Stimulated activated CD4-positive, alpha-beta T cell treated with anti-CD3 and anti-CD28 coated beads, TNF-alpha, amount 100 ng/mL, for 1 hour (primary cell): ENCODE measurements around the gene HRH3.

Experiments used
- DNase-seq, 3 donors: peaks; one replicate each; pipeline ENCODE4 v3.0.0-alpha.2; 2020; ENCODE audit warnings: low read depth in 3 of 3, low spot score in 1 of 3

The HRH3 gene

DNA sequence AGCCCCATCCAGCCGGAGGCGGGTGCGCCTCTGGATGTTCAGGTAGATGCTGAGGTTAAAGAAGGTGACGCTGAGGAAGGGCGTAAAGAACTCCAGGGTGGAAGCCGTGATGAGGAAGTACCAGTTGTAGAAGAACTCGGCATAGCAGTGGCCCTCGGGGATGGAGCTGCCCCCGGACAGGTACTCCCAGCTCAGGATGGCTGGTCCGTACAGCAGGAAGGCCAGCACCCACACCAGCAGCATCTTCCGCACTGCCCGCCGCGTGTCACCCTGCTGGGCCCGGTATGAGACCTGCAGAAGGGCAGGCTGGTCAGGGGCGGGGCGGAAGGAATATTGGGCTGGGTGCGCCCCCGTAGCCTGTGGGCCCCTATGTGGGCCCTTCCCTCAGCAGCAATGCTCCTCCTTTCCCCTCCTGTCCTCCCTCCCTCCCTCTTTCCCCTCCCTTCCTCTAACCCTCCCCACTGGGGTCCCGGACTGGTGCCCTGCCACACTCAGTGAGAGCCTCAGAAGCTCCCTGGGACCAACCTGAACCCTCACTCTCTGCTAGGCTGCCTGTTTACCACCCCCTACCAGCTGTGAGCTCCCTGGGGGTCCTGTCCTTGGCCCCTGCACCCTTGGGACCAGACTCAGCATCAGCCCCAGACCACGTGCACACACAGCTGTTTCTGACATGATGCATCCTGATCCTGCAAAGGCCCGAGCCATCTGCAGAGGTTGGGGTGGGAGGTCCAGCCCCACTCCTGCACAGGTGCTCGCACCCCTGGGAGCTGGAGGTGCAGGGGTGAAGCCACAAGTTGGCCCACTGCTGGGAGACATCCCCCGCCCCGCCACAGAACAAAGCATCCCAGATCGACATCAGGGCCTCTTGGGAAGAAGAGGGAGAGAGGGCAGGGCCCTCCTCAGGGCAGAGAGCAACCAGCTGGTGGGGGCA, 3.2 kb downstream of the HRH3 start:
- no peak for DNase-seq

DNA sequence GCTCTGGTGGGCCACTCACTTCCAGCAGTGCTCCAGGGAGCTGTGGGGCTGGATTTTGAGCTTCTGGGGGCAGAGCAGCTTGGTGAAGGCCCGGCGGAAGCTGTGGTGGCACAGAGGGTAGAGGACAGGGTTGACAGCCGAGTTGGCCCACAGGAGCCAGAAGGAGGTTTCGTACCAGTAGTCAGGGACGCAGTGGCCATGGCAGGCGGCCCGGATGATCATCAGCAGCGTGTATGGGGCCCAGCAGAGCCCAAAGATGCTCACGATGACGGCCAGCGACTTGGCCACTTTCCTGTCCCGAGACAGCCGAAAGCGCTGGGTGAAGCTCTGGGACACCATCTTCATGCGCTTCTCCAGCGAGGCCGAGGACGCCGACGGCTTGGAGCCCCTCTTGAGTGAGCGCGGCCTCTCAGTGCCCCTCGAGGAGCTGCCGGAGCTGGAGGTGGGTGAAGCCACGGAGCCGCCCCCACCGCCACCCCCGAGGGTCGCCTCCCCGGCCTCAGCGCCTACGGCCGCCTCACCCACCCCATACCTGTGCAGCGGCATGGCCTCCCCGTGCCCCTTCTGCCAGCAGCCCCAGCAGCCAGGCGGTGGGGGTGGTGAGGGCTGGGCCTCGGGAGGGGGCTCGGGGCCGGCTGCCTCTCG, 4.0 kb downstream of the HRH3 start:
- DNase-seq, result no peak

DNA sequence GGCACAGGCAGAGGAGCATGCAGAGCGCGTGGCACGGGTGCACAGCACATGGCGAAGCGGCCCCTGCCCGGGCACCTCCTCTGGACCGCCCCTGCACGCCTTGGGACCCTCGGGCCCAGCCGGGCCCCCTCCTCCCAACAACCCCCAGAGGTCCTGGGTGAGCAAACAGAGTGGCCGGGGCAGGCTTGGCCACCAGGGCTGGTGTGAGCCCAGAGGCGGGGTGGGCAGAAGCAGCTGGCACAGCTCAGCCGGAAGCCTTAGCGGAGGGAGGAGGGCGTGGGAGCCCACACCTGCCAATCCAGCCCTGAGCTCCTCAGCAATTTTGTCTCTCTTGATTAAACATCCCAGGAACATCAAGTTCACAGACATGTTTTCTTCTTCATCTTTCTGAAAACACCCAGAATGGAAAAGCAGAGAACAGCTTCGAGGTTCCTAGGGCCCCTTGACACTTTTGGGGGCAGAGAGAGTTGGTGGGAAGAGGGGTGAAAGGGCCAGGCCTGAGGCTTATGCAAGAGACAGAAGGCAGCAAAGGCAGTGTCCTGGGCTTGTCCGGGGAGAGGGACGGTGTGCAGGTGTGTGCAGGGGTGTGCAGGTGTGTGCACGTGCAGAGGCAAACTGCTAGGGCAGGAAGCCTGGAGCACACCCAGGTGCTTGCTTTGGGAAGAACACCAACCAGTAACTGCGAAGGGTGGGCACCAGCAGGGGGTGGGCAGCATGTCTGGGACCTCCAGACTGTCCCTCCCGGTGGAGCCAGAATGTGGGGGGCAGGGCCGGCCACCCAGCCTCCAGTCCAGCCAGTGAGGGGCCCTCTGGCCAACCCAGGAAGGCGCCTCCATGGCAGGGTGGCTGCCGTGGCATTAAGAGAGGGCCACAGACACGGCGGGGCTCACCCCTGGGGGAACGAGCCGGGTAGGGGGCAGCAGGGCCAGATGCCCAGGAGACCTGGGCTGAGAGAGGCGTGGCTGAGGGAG, 4.8 kb downstream of the HRH3 start:
- no peak for DNase-seq

DNA sequence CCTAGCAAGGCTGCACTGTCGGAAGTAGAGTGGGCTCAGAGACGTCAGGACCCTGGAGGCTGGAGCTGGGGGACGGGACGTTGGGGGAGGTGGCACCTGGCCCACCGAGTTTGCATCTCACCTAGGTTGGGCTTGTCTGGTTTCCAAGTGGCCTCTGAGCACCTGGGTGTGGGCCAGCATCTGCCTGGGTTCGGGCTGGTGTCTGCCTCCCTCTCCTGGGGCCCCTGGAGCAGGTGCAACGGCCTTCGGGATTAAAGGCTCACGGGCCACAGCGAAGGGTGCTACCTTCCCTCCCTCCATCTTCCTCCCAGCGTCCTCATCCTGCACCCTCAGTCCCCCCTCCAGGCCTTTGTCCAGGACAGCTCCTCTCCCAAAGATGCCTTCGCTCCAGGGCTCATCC, 6.0 kb downstream of the HRH3 start:
- DNase-seq, result no peak

DNA sequence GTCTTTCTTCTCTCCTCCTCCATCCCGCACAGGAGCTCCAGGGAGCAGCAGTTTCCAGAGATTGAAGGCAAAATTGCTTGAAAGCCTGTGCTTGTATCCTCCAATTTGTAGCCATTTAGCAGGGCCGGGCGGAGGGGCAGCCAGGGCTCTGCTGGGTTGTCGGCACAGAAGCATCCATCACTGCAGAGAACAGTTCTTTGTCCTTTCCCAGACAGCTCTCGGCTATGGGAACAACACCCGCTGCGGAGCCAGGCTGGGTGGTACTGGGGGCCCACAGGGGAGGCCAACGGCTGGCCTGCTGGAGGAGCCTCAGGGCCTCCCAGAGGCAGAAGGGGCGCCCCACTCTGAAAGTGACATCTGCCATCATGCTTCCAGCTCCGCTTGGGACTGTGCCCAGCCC, 7.8 kb downstream of the HRH3 start:
- DNase-seq, result no peak

DNA sequence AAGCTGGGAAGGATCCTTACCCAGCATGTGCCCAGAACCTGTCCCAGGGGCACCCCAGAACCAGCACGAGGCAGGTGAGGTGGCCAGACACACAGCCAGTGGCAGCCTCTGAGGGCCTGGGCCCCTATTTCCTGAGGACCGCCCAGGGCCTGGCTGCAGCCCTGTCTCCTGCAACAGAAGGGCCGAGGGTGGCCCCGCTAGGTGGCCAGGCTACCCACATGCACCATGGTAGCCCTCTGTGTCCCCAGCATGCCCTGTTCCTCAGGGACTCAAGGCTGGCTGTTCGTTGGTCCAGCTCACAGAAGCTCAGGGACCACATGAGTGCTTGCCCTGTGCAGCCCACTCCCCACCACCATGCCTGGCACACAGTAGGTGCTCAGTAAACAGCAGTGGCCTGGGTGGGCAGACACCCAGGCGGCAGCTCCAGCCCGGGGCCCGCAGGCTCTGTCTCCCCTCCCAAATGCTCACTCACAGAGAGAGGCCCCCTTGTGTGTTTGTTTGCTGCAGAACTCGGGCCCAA, 8.2 kb downstream of the HRH3 start:
- no peak for DNase-seq

DNA sequence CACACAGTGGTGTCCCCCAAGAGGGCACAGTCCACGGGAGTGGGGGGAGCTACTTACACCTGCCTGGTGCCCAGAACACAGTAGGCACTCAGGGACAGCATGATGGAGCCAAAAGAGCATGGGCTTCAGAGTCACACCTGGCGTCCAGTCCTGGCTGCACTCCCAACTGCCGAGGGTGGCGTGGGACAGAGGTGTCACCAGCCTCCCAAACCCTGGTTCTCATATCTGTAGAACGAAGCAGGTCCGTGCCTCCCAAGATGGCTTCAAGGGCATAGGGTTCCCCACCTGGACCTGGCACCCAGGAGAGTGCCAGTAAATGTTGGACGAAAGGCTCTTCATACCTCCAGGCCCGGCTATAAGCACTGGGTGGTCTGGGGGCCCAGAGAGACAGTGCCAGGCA, 8.9 kb downstream of the HRH3 start:
- no peak for DNase-seq

DNA sequence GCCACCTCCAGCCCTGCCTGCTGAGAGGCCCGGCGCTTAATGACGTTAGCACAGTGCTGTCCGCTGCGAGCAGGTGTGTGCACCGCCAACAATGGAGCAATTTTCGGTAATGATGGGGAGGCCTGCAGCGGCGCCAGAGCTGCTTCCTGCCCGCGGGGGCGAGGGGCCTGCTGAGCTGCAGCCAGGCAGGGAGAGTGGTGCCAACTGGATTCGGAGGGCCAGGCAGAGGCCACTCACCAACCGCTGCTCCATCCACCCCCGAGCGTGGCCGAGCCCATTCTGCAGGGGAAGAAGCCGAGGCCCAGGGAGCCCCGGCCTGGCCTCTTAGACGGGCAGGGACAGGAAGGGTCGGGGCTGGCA, 9.6 kb downstream of the HRH3 start:
- no peak for DNase-seq

DNA sequence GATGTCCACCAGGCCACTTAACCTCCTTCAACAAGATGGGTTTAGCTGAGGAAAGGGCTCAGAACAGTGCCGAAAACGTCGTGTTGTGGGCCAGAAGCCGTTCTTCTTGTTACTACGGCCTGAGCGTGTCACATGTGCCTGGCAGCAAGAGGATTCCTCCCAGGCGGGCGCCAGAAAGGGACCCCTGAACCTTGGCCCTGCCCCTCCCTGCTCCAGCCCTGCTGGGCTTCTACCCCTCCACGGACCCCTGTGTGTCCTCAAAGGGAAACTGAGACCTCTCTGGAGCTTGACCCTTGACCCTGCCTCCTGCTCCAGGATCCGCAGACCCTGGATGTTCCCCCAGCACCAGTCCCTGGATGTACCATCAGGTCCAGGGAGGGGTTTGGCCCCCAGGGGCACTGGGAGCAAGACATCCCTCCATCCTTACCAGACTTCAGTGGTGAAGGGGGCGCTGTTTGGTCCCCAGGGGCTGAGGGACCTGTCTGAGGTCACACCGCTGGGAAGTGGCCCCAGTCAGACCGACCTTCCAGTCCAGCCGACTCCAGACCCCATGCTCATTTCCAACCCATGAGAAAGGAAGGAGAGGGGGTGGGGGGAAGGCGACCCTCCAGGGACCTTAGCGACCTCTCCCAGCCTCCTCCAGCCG, 10.1 kb downstream of the HRH3 start:
- DNase-seq, result no peak

DNA sequence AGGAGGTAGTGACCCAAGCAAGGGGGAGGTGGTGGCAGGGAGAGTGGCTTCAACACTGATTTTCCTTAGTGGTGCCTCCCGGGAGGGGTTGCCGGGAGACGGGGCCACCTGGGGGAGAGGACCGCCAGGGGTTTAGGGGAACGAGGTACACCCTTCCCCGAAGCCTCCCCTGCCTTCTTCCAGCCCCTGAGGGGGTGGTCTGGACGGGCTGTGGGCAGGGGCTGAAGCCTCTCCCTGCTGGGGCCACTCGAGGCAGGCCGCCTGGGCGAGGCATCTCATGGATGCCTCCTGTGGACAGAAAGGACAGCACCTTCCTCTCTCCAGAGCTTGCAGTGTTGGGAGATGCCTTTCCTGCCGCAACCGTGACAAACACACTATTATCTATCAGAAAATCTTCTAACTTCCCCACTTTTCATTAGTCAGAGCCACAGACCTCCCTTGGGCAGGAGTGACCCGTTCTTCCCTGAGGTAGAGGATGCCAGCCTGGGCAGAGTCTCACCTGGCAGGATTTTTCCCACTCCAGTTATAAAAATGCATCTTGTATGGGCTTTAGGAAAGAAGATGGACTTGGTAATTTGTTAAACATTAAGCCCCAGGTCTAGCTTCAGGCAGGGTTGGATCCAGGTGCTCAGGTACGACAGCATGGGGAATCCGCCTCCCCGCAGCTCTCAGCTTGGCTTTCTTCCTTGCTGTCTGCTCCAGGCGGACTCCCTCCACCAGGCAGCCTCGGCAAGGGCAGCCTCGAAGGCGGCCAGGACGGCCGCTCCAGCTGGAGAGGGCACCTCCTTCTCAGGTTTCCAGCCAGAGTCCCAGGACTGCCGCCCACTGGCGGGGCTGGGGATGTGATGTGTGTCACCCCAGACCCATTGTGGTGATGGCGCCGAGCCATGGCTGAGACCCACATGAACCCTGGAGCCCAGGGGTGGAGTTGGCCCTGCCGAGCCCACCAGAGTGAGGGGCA, 11.0 kb downstream of the HRH3 start:
- DNase-seq, result no peak

DNA sequence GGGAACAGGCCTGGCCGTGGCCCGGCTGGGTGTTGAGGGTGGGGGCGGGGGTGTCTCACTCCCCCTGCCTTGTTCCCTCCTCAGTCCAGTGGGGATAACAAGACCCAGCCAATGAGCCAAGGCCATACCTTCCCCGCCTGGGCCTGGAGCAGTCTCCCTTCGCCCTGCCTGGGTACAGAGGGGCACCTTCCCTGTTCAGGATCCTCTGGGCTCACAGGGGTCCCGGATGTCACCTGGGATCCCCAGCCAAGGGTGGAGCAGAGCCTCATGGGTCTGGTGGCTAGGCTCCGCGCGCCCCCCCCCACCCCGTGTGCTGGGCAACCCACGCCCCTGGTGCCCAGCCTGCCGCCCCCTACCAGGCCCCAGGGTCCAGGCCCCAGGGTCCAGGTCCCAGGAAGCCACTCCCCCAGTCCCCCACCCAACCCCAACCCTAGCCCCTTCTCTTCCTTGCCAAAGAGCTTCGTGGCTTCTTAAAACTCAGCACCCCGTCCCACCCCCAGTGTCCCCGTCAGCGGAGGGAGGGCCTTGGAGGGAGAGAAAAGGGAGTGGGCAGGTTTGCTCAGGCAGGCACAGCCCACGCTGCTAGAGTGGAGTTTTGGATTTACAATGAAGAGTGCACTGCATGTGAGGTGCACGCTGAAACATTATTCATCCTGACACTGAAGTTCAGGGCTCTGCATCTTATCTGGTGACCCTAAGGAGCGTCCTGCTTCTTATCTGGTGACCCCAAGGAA, 11.8 kb downstream of the HRH3 start:
- DNase-seq, result no peak

DNA sequence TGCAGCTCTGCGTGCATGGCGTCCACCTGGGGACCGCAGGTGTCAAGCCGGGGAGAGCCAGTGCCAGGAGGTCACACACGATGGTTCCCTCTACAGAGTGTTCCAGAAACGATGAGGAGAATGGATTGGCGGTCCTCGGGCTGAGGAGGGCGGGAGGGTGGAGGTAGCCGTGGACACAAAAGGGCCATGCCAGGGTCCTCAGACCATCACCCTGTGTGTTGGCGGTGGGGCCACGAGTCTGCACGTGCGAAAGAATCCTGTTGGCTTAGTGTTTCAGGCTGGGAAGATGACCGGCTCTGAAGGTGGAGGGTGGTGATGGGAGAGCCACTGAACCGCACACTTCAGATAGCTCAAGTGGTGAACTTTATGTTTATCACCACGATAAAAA, 13.7 kb downstream of the HRH3 start:
- no peak for DNase-seq

DNA sequence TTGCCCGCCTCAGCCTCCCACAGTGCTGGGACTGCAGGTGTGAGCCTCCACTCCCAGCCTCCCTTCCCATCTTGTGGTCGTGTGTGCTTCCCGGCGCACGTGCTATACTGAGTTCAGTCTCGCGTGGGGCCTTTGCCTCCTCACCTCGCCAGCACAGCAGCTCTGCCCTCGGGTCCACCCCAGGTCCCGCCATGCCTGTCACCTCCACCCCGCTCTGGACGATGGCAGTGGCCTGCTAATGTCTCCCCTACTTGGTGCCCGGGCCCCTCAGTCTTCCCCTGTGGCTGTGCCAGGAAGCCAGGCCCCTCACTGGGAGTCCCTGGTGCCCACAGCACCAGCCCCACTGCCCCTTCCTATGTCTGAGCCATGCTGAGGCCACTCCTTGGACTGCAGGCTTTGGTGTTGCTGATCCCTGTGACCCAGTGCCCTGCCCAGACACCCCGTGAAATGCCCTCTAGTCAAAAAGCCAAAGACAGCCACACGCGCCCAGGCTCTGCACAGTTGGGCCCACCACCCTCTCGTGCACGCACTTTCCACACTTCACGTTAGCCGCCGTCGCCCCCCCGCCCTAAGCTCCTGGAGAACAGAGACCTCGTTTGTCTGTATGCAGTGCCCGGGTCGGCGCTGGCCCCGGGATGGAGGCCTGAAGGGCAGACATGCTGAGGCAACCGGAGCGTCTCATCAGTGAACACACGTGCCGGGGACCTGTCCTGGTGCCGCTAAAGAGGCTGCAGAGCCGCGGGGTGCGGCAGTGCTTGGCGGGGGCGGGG, 14.3 kb downstream of the HRH3 start:
- no peak for DNase-seq

DNA sequence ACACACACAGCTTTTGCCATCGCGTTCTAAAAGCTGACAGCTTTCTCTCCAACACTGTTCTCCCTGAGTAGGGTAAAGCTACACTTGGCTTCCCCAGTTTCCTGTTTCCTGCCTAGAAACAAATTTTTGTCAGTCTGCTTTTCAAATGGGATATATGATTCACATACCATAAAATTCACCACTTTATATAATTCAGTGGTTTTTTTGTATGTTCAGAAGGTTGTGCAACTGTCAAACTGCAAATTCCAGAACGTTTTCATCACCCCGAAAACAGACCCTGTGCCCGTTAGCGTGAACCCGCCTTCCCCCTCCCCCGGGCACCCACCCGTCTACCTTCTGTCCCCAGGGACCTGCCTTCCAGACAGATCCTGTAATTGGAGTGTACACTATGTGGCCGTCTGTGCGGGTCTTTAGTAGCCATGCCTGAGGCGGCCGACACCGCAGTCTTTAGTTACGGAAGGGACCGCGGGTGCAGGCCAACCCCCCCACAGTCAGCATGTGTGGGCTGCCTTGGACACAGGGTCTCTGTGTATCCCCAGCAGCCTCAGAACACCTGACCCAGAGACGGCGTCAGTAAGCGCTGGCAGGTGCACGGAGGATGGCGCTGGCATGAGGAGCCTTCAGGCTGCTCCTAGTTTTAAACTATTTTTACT, 16.6 kb downstream of the HRH3 start:
- DNase-seq, result no peak

DNA sequence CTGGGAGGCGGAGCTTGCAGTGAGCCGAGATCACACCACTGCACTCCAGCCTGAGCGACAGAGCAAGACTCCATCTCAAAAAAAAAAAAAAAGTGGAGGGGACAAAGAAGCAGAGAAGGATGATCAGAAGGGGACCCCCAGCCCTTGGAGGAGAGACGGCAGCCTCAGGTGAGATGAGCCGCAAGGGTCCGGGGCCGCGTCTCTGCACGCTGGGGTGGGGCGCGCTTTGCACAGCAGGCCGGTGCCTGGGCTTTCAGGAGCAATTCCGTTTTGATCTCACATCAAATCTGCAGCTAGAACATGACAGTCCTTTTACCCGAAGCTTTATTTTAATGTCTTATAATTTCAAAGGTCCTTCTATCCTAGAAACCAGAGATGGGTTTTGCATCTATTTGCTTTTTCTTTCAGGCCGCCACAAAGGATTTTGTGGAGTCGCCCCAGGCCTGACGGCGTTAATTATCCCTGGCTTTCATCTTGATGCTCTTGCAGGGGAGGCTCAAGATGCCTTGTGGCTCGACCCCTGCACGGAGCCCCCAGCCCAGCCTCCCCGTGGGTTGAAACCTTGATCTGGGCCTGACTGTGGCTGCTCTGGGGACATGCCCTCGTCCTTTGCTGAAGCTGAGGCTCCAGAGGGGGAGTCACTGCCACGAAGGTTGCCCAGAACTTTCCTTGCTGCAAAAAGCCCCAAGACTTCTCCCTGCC, 17.3 kb downstream of the HRH3 start:
- no peak for DNase-seq

DNA sequence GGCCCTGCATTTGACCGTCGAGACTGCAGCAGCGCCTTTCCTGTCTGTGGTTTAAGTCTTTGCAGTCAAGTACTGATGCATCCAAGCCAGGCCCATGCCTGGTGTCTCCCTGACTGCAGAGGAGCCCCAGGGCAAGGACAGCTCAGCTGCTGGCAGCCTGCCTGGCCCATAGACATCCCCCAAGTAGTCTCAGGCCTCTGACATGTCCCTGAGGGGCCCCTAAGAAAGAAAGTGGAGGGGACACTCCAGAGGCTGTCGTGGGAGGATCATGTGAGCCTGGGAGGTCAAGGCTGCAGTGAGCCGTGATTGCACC, 18.0 kb downstream of the HRH3 start:
- DNase-seq, result no peak
